CD4-positive, alpha-beta T cell treated with Interleukin-4 for 1 hour (primary cell): ENCODE results near the gene MICA.

Experiments
- DNase-seq, 2 donors: peaks; one replicate each; pipeline ENCODE4 v3.0.0-alpha.2; 2020 to 2022

MICA gene

GRCh38 chr6:31403283-31404060, at the start of gene MICA:
TSS of gene MICA (plus strand) at chr6:31403595. CDS start at chr6:31403633, 38 bp downstream.
- DNase-seq, result peak; percentile 69 to 74

GRCh38 chr6:31354158-31354863, 49.1 kb upstream of the MICA start:
- DNase-seq, result peak in 1 of 2 donors; percentile 47

GRCh38 chr6:31354864-31355582, 48.4 kb upstream of the MICA start:
- DNase-seq, result peak; percentile 22 to 49

- peak in 1 of 2 donors; percentile 39 for DNase-seq
These were observed 47.8 kb upstream of the MICA start for GRCh38 chr6:31355583-31355948.

- DNase-seq, result peak; percentile 48 to 53
These were observed 47.0 kb upstream of the MICA start for GRCh38 chr6:31356216-31356945.

- DNase-seq, result peak; percentile 86 to 96
These were observed 46.4 kb upstream of the MICA start, which contains the start of gene HLA-B for GRCh38 chr6:31356946-31357466. TSS of gene HLA-B (minus strand) at chr6:31357179. CDS start at chr6:31357158, 21 bp downstream.

- no peak for DNase-seq
These were observed 45.5 kb upstream of the MICA start for GRCh38 chr6:31357886-31358285.

GRCh38 chr6:31358302-31358701, 45.1 kb upstream of the MICA start:
- DNase-seq, result no peak

GRCh38 chr6:31359581-31359980, 43.8 kb upstream of the MICA start:
- no peak for DNase-seq

- no peak for DNase-seq
These were observed 40.6 kb upstream of the MICA start for GRCh38 chr6:31362751-31363150.

GRCh38 chr6:31363811-31364210, 39.6 kb upstream of the MICA start:
- no peak for DNase-seq

GRCh38 chr6:31365864-31366263, 37.5 kb upstream of the MICA start:
- DNase-seq, result no peak

GRCh38 chr6:31366693-31367470, 36.5 kb upstream of the MICA start:
- DNase-seq, result peak; percentile 87 to 90

- DNase-seq, result no peak
These were observed 34.9 kb upstream of the MICA start for GRCh38 chr6:31368461-31368860.

- peak in 1 of 2 donors; percentile 55 for DNase-seq
These were observed 29.3 kb upstream of the MICA start for GRCh38 chr6:31374118-31374517.

GRCh38 chr6:31375699-31376098, 27.7 kb upstream of the MICA start:
- no peak for DNase-seq

GRCh38 chr6:31377029-31377428, 26.4 kb upstream of the MICA start:
- no peak for DNase-seq

GRCh38 chr6:31378062-31378720, 25.2 kb upstream of the MICA start:
- DNase-seq, result no peak

- no peak for DNase-seq
These were observed 24.7 kb upstream of the MICA start for GRCh38 chr6:31378721-31379103.

GRCh38 chr6:31379850-31380249, 23.5 kb upstream of the MICA start:
- DNase-seq, result no peak

- DNase-seq, result no peak
These were observed 21.7 kb upstream of the MICA start for GRCh38 chr6:31381666-31382065.
